ENCODE results near the gene PARVB. TPM values are rescaled to one million over a fixed set of nuclear protein-coding genes. Genes with fewer than 3 reads are reported as not detected.

The PARVB gene
- total RNA-seq, 4 donors from 2014 or later, result 6.6 to 144 (median 30.1) TPM

DNA sequence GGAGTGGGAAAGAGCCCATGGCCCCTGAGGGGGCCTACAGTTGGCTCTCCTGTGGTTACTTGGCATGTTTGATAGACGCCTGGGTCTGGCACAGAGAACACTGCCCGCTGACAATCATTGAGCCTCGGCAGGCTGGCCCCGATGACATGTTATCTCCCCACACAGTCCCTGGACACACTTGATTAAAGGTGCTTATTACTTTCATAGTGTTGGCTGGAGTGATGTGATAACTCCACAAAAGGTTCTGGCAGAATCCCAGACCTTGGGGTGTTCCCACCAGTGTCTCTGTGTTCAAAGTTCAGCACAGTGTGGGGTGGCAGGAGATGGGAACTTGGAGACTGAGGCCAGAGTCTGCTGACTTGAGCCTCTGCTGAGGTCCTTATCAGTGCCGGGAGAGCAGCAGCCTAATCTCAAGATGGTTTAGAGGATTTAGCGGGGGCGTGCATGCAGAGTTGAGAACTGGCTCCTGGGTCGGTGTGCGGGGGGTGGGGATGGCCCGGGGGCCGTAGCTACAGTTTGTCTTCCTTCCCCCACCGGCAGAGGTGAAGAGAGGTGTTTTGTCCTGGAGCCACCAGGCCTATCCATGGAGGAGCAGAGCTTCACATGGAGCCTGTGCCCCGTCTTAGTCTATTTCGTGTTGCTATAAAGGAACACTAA, 22.5 kb downstream of the PARVB start:
- Histone ChIP-seq H3K4me3 (no peak overlapping the region), H3K4me1 (peaks cover 0 to 2% (median 0%) of the 10 kb centered on the region in 4 donors), H3K9me3 (no peaks in the 10 kb centered on the region), H3K27me3 (no peaks in the 10 kb centered on the region), H3K36me3 (no peaks in the 10 kb centered on the region), H3K27ac (no peak overlapping the region)
- intact Hi-C loops (cut with DNase I; ENCODE audit: low total_unique reads) (no loop called here), in situ Hi-C loops (cut with MboI; ENCODE audit: low pct_ligation_motif_present in 1 of 4, low pct_unique_long_range_greater_than_20kb in 1 of 4, low sequenced_read_pairs in 3 of 4) (no loop called here)
- 90% methylated on average over 14 of the region's 14 CpGs; no CpG with 5 or more reads in 1 of the 2 donors for WGBS, 2 donors (ENCODE audit: low coverage in 1 of 2)
- no peak for TF ChIP-seq POLR2A (IDR thresholded peaks at IDR 0.05)
- TF ChIP-seq, protein P1, sequence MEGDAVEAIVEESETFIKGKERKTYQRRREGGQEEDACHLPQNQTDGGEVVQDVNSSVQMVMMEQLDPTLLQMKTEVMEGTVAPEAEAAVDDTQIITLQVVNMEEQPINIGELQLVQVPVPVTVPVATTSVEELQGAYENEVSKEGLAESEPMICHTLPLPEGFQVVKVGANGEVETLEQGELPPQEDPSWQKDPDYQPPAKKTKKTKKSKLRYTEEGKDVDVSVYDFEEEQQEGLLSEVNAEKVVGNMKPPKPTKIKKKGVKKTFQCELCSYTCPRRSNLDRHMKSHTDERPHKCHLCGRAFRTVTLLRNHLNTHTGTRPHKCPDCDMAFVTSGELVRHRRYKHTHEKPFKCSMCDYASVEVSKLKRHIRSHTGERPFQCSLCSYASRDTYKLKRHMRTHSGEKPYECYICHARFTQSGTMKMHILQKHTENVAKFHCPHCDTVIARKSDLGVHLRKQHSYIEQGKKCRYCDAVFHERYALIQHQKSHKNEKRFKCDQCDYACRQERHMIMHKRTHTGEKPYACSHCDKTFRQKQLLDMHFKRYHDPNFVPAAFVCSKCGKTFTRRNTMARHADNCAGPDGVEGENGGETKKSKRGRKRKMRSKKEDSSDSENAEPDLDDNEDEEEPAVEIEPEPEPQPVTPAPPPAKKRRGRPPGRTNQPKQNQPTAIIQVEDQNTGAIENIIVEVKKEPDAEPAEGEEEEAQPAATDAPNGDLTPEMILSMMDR (IDR thresholded peaks at IDR 0.05), result no peak
- TF ChIP-seq EP300 (IDR thresholded peaks at IDR 0.05; ENCODE audit: low read depth), result no peak
- no peak for TF ChIP-seq POLR2AphosphoS5 (IDR thresholded peaks at IDR 0.05)
- DNase-seq, result no peak

- intact Hi-C loops (cut with DNase I; ENCODE audit: low total_unique reads) (no loop called here), in situ Hi-C loops (cut with MboI; ENCODE audit: low pct_ligation_motif_present in 1 of 4, low pct_unique_long_range_greater_than_20kb in 1 of 4, low sequenced_read_pairs in 3 of 4) (no loop called here)
- Histone ChIP-seq H3K4me1 (no peaks in the 10 kb centered on the region), H3K36me3 (no peaks in the 10 kb centered on the region), H3K27me3 (no peaks in the 10 kb centered on the region), H3K4me3 (no peak overlapping the region), H3K9me3 (no peaks in the 10 kb centered on the region), H3K27ac (no peak overlapping the region)
- no peak for DNase-seq
- TF ChIP-seq POLR2A (IDR thresholded peaks at IDR 0.05), result no peak
- TF ChIP-seq, protein P1 (IDR thresholded peaks at IDR 0.05), result no peak
- no peak for TF ChIP-seq POLR2AphosphoS5 (IDR thresholded peaks at IDR 0.05)
- TF ChIP-seq EP300 (IDR thresholded peaks at IDR 0.05; ENCODE audit: low read depth), result no peak
- 40 to 71% methylated on average over 1 to 9 of the region's 9 CpGs for WGBS, 2 donors (ENCODE audit: low coverage in 1 of 2)
These were observed 23.8 kb downstream of the PARVB start for GRCh38 chr22:44047891-44048301.

DNA sequence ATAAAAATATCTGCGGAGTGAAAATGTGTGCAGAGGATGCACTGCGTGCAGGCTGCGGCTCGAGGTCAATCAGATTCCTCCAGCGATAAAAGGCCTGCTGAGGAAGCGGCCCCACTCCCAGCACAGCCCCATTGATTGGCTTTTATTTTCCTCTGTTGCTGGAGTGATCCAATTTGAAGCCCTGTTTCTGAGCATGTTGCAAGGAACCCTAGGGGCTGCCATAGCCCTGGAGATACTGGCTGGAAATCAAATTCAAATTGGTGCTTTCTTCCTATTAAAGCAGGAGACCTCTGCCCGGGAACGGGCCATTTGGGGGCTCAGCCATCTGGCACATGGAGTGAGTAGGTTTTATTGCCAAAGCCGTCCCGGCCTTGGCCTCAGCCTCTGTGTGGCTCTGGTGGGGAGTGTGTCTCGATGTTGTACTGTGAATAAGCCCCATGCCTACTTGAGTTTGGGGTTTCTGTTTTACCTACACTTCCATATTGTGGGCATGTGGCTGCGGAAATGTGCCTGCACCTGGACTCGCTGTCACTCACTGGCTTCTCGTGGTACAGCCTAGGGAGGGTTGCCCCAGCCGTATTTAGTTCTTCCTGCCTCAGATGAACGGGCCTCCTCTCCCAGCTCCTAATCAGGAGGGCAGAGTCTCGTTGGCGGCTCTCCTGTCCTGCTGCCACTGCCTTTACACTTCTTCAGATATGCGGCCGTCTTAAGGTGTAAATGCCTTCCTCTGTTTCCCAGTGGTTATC, 25.6 kb downstream of the PARVB start:
- TF ChIP-seq EP300 (IDR thresholded peaks at IDR 0.05; ENCODE audit: low read depth), result no peak
- intact Hi-C loops (cut with DNase I; ENCODE audit: low total_unique reads) (no loop called here), in situ Hi-C loops (cut with MboI; ENCODE audit: low pct_ligation_motif_present in 1 of 4, low pct_unique_long_range_greater_than_20kb in 1 of 4, low sequenced_read_pairs in 3 of 4) (no loop called here)
- H3K36me3 ChIP-seq, result no peaks in the 10 kb centered on the region
- H3K27ac ChIP-seq, result no peak overlapping the region
- H3K4me1 ChIP-seq, result no peaks in the 10 kb centered on the region
- 78 to 83% methylated on average over 11 to 20 of the region's 20 CpGs for WGBS, 2 donors (ENCODE audit: low coverage in 1 of 2)
- no peak overlapping the region for H3K4me3 ChIP-seq
- no peaks in the 10 kb centered on the region for H3K27me3 ChIP-seq
- no peak for DNase-seq
- H3K9me3 ChIP-seq, result no peaks in the 10 kb centered on the region

GRCh38 chr22:44050766-44051355, 26.8 kb downstream of the PARVB start:
- in situ Hi-C loops (cut with MboI; ENCODE audit: low pct_ligation_motif_present in 1 of 4, low pct_unique_long_range_greater_than_20kb in 1 of 4, low sequenced_read_pairs in 3 of 4), result no loop called here
- no peak overlapping the region for H3K27ac ChIP-seq
- TF ChIP-seq, protein P1 (IDR thresholded peaks at IDR 0.05), result no peak
- TF ChIP-seq POLR2AphosphoS5 (IDR thresholded peaks at IDR 0.05), result no peak
- no peak for TF ChIP-seq POLR2A (IDR thresholded peaks at IDR 0.05)
- no peak for TF ChIP-seq EP300 (IDR thresholded peaks at IDR 0.05; ENCODE audit: low read depth)

More at GRCh38 chr22:44050766-44051355, 26.8 kb downstream of the PARVB start:
- H3K9me3 ChIP-seq, result no peaks in the 10 kb centered on the region
- intact Hi-C loops (cut with DNase I; ENCODE audit: low total_unique reads), result no loop called here
- no peaks in the 10 kb centered on the region for H3K4me1 ChIP-seq
- 71% methylated on average over 13 of the region's 13 CpGs; no CpG with 5 or more reads in 1 of the 2 donors for WGBS, 2 donors (ENCODE audit: low coverage in 1 of 2)
- no peak overlapping the region for H3K4me3 ChIP-seq
- no peak for DNase-seq
- H3K36me3 ChIP-seq, result no peaks in the 10 kb centered on the region
- no peaks in the 10 kb centered on the region for H3K27me3 ChIP-seq
